Astrocyte of the cerebellum (primary cell): Measurements from ENCODE around the gene HSPA8.

Experiments
- DNase-seq: peaks from one replicate; pipeline ENCODE4 v3.0.0-alpha.2; 2011; ENCODE audit warnings: low read depth
- H3K4me3 ChIP-seq: 2 replicates; pipeline ENCODE4 v1.5.1; 2011; ENCODE audit warnings: mild to moderate bottlenecking, low read depth, low read length, moderate library complexity
- CTCF ChIP-seq: IDR thresholded peaks from 2 replicates; pipeline ENCODE4 v1.5.1; 2012; ENCODE audit warnings: low read length, low read depth, moderate library complexity, mild to moderate bottlenecking; ENCODE audit errors: missing control alignments
- in situ Hi-C: cut with HindIII; loops from 2 replicates; pipeline ENCODE4 v1.10.0; 2017; ENCODE audit warnings: low sequenced_read_pairs

The HSPA8 gene

GRCh38 chr11:123085497-123085896 lies 23.6 kb upstream of the HSPA8 start:
- no peak for TF ChIP-seq CTCF
- no peak overlapping the region for H3K4me3 ChIP-seq
- no peak for DNase-seq
- in situ Hi-C loops = no loop called here

GRCh38 chr11:123084454-123084853 lies 22.5 kb upstream of the HSPA8 start:
- H3K4me3 ChIP-seq = no peak overlapping the region
- no peak for TF ChIP-seq CTCF
- in situ Hi-C loops = no loop called here
- no peak for DNase-seq

GRCh38 chr11:123083623-123084029 lies 21.7 kb upstream of the HSPA8 start:
- in situ Hi-C loops = no loop called here
- peak; percentile 91 for DNase-seq
- TF ChIP-seq CTCF = no peak
- H3K4me3 ChIP-seq = no peak overlapping the region

- DNase-seq = no peak
- TF ChIP-seq CTCF = no peak
- in situ Hi-C loops = no loop called here
- no peak overlapping the region for H3K4me3 ChIP-seq
Measured at GRCh38 chr11:123082977-123083376, 21.0 kb upstream of the HSPA8 start.

GRCh38 chr11:123080015-123080414 lies 18.1 kb upstream of the HSPA8 start:
- DNase-seq = no peak
- in situ Hi-C loops = no loop called here
- TF ChIP-seq CTCF = no peak
- H3K4me3 ChIP-seq = no peak overlapping the region

GRCh38 chr11:123076484-123076883 lies 14.5 kb upstream of the HSPA8 start:
- no peak for TF ChIP-seq CTCF
- H3K4me3 ChIP-seq = no peak overlapping the region
- DNase-seq = no peak
- in situ Hi-C loops = no loop called here
